SK-N-SH treated with all-trans-retinoic acid at 6 μM for 48 hours (cell line): Measurements from ENCODE around the gene THSD7A.

Source experiments
- ATAC-seq: fragments of 200-7000 bp; cut with Tn5 transposase; 3 replicates; pipeline ENCODE4 v1.9.1; 2020; ENCODE audit warnings: mild to moderate bottlenecking, moderate library complexity
- ARNTL ChIP-seq: fragments of 450-650 bp; formaldehyde crosslinking; IDR thresholded peaks from 2 replicates; pipeline ENCODE4 v1.5.0; 2020; ENCODE audit warnings: low read depth, mild to moderate bottlenecking, moderate library complexity, borderline replicate concordance
- BACH2 ChIP-seq: fragments of 250-450 bp; sonication (Bioruptor Pico); IDR thresholded peaks from 2 replicates; pipeline ENCODE4 v1.9.0; 2021; ENCODE audit warnings: mild to moderate bottlenecking, borderline replicate concordance
- CSDC2 ChIP-seq: fragments of 250-450 bp; sonication (Bioruptor Pico); IDR thresholded peaks from 2 replicates; pipeline ENCODE4 v1.5.0; 2020; ENCODE audit warnings: mild to moderate bottlenecking, moderate library complexity
- ESRRG ChIP-seq: fragments of 250-450 bp; sonication (Bioruptor Pico); IDR thresholded peaks from 2 replicates; pipeline ENCODE4 v1.6.1; 2021; ENCODE audit warnings: mild to moderate bottlenecking
- GLIS3 ChIP-seq: fragments of 250-450 bp; sonication (Bioruptor Pico); IDR thresholded peaks from 2 replicates; pipeline ENCODE4 v1.5.0; 2020; ENCODE audit warnings: mild to moderate bottlenecking, moderate library complexity
- ISL1 ChIP-seq: fragments of 250-450 bp; sonication (Bioruptor Pico); IDR thresholded peaks from 2 replicates; pipeline ENCODE4 v2.1.2; 2022; ENCODE audit warnings: mild to moderate bottlenecking, moderate library complexity
- OSR1 ChIP-seq: fragments of 250-450 bp; sonication (Bioruptor Pico); IDR thresholded peaks from 2 replicates; pipeline ENCODE4 v1.8.0; 2022; ENCODE audit warnings: moderate library complexity, mild to moderate bottlenecking, inconsistent platforms
- PPARA ChIP-seq: fragments of 250-450 bp; sonication (Bioruptor Pico); IDR thresholded peaks from 2 replicates; pipeline ENCODE4 v1.5.0; 2020; ENCODE audit warnings: mild to moderate bottlenecking, borderline replicate concordance
- RARB ChIP-seq: fragments of 250-450 bp; sonication (Bioruptor Pico); IDR thresholded peaks from 2 replicates; pipeline ENCODE4 v1.8.0; 2021; ENCODE audit warnings: mild to moderate bottlenecking, moderate library complexity
- SNAI2 ChIP-seq: fragments of 250-450 bp; sonication (Bioruptor Pico); IDR thresholded peaks from 2 replicates; pipeline ENCODE4 v1.5.0; 2020; ENCODE audit warnings: mild to moderate bottlenecking, moderate library complexity
- TCF4 ChIP-seq: fragments of 250-450 bp; sonication (Bioruptor Pico); IDR thresholded peaks from 2 replicates; pipeline ENCODE4 v1.8.0; 2021; ENCODE audit warnings: mild to moderate bottlenecking, moderate library complexity, borderline replicate concordance
- TOX ChIP-seq: fragments of 250-450 bp; sonication (Bioruptor Pico); IDR thresholded peaks from 2 replicates; pipeline ENCODE4 v1.8.0; 2021; ENCODE audit warnings: mild to moderate bottlenecking, moderate library complexity, borderline replicate concordance
- ZC3H10 ChIP-seq: fragments of 250-450 bp; sonication (Bioruptor Pico); IDR thresholded peaks from 2 replicates; pipeline ENCODE4 v1.5.1; 2021; ENCODE audit warnings: mild to moderate bottlenecking, moderate library complexity
- ZFP3 ChIP-seq: fragments of 250-450 bp; sonication (Bioruptor Pico); IDR thresholded peaks from 2 replicates; pipeline ENCODE4 v1.5.0; 2020; ENCODE audit warnings: mild to moderate bottlenecking, moderate library complexity
- ZFP30 ChIP-seq: fragments of 450-650 bp; formaldehyde crosslinking; IDR thresholded peaks from 2 replicates; pipeline ENCODE4 v1.5.0; 2022; ENCODE audit warnings: mild to moderate bottlenecking, moderate library complexity
- ZNF565 ChIP-seq: fragments of 450-650 bp; formaldehyde crosslinking; conservative IDR thresholded peaks from 2 replicates; pipeline ENCODE4 v1.5.0; 2020; ENCODE audit warnings: low read depth, mild to moderate bottlenecking, moderate library complexity
- ZNF8 ChIP-seq: fragments of 450-650 bp; formaldehyde crosslinking; IDR thresholded peaks from 2 replicates; pipeline ENCODE4 v1.5.0; 2020; ENCODE audit warnings: mild to moderate bottlenecking, moderate library complexity
- TF ChIP-seq, protein P1 (sequence below): fragments of 250-450 bp; sonication (Bioruptor Pico); IDR thresholded peaks from 2 replicates; pipeline ENCODE4 v1.8.0; 2021; ENCODE audit warnings: low read depth, mild to moderate bottlenecking, moderate library complexity, borderline replicate concordance
- TF ChIP-seq, protein P2 (sequence below): fragments of 250-450 bp; sonication (Bioruptor Pico); IDR thresholded peaks from 2 replicates; pipeline ENCODE4 v1.5.1; 2020; ENCODE audit warnings: low read depth, mild to moderate bottlenecking, moderate library complexity
- TF ChIP-seq, protein P3 (sequence below): fragments of 250-450 bp; sonication (Bioruptor Pico); IDR thresholded peaks from 2 replicates; pipeline ENCODE4 v1.5.0; 2020; ENCODE audit warnings: mild to moderate bottlenecking, moderate library complexity
- TF ChIP-seq, protein P4 (sequence below): fragments of 250-450 bp; sonication (Bioruptor Pico); IDR thresholded peaks from 2 replicates; pipeline ENCODE4 v1.5.1; 2021; ENCODE audit warnings: mild to moderate bottlenecking, moderate library complexity

Gene THSD7A

DNA sequence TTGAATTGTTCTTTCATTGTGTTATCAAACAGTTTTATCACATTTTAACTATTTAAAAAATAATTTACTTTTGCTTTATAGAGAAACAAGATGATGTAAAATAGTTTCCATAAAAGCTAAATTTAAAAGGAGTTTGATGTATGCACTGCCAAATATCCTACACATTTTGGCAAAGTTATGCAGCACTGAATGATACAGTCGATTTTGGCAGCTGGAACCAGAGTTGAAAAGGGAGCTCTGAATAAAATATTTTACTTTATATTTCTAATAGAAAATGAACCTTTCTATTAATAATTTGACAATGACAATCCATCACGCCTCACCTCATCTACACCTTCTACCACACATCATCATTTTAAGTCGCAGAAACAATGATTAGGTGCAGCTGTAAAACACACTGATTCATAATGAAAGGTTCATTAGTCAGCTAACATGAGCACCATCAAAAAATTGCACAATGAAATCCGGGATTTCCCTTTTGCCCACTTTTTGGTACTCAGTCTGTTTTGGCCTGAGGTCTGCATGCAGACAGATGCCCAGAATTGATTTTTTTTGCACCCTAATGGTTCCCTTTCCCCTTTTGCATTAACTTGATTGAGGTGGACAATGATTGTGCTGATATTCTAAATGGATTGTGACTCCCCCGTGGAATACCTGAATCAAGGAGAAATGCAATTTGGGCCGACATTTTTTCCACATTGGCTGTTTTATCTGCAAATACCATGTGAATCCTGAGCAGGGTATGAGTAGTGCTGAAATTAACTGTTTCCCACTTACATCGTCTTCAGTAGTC, 105.8 kb downstream of the THSD7A start:
- no peak; the same call in 2 of the 3 replicates for ATAC-seq
- no peak for TF ChIP-seq OSR1 (CRISPR knock-in tag)
- TF ChIP-seq BACH2 (CRISPR knock-in tag) = 0 out of 2 replicates have a peak, but pooled peaks have one; percentile 26
- TF ChIP-seq, all 23 proteins: peak for 1

DNA sequence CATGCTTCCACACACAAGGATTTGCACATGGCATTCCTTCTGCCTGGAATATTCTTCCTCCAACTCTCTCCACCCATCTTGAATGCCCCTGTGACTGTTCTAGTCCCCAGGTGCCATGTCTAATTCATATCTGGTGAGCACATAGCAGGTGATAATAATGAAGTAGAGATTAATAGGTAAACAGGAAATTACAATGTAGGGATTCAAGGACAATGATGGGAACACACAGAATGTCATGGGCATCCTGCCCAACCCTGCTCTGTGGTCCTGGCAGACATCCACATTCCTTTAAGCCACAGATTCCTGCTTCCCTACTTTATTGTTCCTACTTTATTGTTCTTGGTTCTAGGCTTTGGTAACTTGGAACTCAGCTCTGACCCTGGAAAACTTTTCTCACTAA, 115.8 kb downstream of the THSD7A start:
- TF ChIP-seq ISL1 = peak; percentile 45; the same call in 1 of the 2 replicates
- no peak for TF ChIP-seq BACH2 (CRISPR knock-in tag)
- TF ChIP-seq TCF4 (CRISPR knock-in tag) = no peak
- no peak for TF ChIP-seq SNAI2 (CRISPR knock-in tag)
- TF ChIP-seq, protein P1, sequence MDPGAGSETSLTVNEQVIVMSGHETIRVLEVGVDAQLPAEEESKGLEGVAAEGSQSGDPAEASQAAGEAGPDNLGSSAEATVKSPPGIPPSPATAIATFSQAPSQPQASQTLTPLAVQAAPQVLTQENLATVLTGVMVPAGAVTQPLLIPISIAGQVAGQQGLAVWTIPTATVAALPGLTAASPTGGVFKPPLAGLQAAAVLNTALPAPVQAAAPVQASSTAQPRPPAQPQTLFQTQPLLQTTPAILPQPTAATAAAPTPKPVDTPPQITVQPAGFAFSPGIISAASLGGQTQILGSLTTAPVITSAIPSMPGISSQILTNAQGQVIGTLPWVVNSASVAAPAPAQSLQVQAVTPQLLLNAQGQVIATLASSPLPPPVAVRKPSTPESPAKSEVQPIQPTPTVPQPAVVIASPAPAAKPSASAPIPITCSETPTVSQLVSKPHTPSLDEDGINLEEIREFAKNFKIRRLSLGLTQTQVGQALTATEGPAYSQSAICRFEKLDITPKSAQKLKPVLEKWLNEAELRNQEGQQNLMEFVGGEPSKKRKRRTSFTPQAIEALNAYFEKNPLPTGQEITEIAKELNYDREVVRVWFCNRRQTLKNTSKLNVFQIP = no peak
- TF ChIP-seq, protein P2, sequence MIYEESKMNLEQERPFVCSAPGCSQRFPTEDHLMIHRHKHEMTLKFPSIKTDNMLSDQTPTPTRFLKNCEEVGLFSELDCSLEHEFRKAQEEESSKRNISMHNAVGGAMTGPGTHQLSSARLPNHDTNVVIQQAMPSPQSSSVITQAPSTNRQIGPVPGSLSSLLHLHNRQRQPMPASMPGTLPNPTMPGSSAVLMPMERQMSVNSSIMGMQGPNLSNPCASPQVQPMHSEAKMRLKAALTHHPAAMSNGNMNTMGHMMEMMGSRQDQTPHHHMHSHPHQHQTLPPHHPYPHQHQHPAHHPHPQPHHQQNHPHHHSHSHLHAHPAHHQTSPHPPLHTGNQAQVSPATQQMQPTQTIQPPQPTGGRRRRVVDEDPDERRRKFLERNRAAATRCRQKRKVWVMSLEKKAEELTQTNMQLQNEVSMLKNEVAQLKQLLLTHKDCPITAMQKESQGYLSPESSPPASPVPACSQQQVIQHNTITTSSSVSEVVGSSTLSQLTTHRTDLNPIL (CRISPR knock-in tag) = no peak
- TF ChIP-seq ESRRG (CRISPR knock-in tag) = no peak
- no peak for TF ChIP-seq ARNTL (CRISPR knock-in tag)
- 0 out of 2 replicates have a peak, but pooled peaks have one; percentile 53 for TF ChIP-seq GLIS3 (CRISPR knock-in tag)
- no peak for TF ChIP-seq CSDC2 (CRISPR knock-in tag)
- TF ChIP-seq ZC3H10 (CRISPR knock-in tag) = no peak
- TF ChIP-seq ZNF8 (CRISPR knock-in tag) = 0 out of 2 replicates have a peak, but pooled peaks have one; percentile 18
- TF ChIP-seq ZNF565 (CRISPR knock-in tag) = no peak
- TF ChIP-seq TOX = no peak
- TF ChIP-seq, protein P3, sequence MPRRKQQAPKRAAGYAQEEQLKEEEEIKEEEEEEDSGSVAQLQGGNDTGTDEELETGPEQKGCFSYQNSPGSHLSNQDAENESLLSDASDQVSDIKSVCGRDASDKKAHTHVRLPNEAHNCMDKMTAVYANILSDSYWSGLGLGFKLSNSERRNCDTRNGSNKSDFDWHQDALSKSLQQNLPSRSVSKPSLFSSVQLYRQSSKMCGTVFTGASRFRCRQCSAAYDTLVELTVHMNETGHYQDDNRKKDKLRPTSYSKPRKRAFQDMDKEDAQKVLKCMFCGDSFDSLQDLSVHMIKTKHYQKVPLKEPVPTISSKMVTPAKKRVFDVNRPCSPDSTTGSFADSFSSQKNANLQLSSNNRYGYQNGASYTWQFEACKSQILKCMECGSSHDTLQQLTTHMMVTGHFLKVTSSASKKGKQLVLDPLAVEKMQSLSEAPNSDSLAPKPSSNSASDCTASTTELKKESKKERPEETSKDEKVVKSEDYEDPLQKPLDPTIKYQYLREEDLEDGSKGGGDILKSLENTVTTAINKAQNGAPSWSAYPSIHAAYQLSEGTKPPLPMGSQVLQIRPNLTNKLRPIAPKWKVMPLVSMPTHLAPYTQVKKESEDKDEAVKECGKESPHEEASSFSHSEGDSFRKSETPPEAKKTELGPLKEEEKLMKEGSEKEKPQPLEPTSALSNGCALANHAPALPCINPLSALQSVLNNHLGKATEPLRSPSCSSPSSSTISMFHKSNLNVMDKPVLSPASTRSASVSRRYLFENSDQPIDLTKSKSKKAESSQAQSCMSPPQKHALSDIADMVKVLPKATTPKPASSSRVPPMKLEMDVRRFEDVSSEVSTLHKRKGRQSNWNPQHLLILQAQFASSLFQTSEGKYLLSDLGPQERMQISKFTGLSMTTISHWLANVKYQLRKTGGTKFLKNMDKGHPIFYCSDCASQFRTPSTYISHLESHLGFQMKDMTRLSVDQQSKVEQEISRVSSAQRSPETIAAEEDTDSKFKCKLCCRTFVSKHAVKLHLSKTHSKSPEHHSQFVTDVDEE (CRISPR knock-in tag) = no peak
- no peak for TF ChIP-seq RARB
- TF ChIP-seq, protein P4, sequence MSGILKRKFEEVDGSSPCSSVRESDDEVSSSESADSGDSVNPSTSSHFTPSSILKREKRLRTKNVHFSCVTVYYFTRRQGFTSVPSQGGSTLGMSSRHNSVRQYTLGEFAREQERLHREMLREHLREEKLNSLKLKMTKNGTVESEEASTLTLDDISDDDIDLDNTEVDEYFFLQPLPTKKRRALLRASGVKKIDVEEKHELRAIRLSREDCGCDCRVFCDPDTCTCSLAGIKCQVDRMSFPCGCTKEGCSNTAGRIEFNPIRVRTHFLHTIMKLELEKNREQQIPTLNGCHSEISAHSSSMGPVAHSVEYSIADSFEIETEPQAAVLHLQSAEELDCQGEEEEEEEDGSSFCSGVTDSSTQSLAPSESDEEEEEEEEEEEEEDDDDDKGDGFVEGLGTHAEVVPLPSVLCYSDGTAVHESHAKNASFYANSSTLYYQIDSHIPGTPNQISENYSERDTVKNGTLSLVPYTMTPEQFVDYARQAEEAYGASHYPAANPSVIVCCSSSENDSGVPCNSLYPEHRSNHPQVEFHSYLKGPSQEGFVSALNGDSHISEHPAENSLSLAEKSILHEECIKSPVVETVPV (CRISPR knock-in tag) = no peak
- TF ChIP-seq PPARA (CRISPR knock-in tag) = no peak
- TF ChIP-seq ZFP3 = no peak
- ATAC-seq = no peak

DNA sequence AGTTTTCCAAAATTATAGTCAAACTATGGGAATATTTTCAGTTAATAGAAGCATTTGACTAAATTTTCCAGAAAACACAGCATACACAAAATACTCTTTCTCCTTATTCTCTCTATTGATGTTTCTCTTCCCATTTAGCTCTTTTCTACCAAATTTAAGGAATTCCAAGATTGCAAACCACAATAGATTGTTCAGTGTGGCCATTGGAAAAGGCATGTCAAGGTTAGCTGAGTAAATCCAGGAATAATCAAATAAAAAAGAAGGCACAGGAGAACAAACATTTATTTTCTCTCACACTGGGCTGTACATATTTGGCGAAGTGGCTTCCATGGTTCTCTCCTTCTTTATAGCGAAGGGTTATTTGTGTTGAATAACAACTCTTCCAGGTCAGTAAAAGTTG, 117.3 kb downstream of the THSD7A start:
- ATAC-seq = no peak
- TF ChIP-seq, protein P1 = no peak
- TF ChIP-seq RARB (no peak), PPARA (CRISPR knock-in tag) (no peak), ZFP3 (no peak), ZC3H10 (CRISPR knock-in tag) (no peak), GLIS3 (CRISPR knock-in tag) (no peak), ZNF565 (CRISPR knock-in tag) (no peak), ISL1 (no peak), ZFP30 (CRISPR knock-in tag) (no peak), BACH2 (CRISPR knock-in tag) (no peak), ARNTL (CRISPR knock-in tag) (no peak), OSR1 (CRISPR knock-in tag) (no peak), TOX (no peak), ESRRG (CRISPR knock-in tag) (no peak)
- TF ChIP-seq, protein P3 (CRISPR knock-in tag) = no peak
